Vagina (tissue), 2 donors: ENCODE results near the gene PLEKHG7.

ENCODE experiments used
- CTCF ChIP-seq, 3 experiments: fragments of 450-650 bp in 2 of 3; fragments of 200-600 bp in 1 of 3; sonication (generic) in 1 of 3; IDR thresholded peaks; one replicate each; pipeline ENCODE4 v1.5.1; 2017 to 2019; ENCODE audit warnings: antibody characterized with exemption in 3 of 3, mild to moderate bottlenecking in 2 of 3, moderate library complexity in 2 of 3
- POLR2A ChIP-seq, 2 donors: fragments of 450-650 bp; IDR thresholded peaks; one replicate each; pipeline ENCODE4 v1.6.1; 2017; ENCODE audit warnings: antibody characterized with exemption in 2 of 2, mild to moderate bottlenecking in 2 of 2, moderate library complexity in 2 of 2

- TF ChIP-seq CTCF (IDR thresholded peaks at IDR 0.05) (no peak), POLR2A (IDR thresholded peaks at IDR 0.05) (no peak)
These were observed 4.3 kb upstream of the PLEKHG7 start for GRCh38 chr12:92698474-92698873.
